Measurements from ENCODE around the gene EPS8L3.

DNA sequence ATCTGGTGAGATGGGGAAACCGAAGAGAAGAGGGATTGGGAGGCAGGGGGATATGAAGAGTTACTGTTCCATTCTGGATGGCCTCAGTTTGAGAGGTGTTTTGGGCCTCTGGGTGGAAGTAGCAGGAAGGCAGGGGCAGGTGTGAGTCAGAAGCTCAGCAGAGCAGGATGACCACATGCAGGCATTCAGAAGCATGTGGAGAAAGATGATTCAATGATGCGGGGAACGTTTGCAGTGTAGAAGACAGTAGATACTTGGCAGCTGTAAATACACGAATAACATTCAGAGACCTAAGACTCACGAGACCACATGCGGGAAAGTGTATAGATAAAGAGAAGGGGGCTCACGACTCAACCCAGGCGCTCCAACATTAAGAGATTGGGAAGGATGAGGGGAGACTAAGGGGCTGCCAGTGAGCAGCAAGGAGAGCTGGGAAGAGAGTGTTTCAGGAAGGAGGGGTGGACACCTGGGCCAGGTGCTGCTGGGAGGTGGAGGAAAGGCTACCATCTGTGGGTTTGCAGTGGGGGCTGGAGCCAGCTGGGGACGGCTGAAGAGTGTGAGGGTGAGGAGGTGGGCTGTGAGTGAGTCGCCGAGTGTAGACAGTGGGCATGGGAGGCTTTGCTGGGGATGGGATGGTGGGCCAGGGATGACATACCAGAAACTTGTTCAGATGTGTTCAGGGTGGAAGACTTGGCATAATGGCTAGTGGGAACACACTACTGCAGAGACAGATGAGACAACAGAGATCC, 5.8 kb upstream of the EPS8L3 start:
- TF ChIP-seq, protein P1, sequence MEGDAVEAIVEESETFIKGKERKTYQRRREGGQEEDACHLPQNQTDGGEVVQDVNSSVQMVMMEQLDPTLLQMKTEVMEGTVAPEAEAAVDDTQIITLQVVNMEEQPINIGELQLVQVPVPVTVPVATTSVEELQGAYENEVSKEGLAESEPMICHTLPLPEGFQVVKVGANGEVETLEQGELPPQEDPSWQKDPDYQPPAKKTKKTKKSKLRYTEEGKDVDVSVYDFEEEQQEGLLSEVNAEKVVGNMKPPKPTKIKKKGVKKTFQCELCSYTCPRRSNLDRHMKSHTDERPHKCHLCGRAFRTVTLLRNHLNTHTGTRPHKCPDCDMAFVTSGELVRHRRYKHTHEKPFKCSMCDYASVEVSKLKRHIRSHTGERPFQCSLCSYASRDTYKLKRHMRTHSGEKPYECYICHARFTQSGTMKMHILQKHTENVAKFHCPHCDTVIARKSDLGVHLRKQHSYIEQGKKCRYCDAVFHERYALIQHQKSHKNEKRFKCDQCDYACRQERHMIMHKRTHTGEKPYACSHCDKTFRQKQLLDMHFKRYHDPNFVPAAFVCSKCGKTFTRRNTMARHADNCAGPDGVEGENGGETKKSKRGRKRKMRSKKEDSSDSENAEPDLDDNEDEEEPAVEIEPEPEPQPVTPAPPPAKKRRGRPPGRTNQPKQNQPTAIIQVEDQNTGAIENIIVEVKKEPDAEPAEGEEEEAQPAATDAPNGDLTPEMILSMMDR (IDR thresholded peaks at IDR 0.05) = no peak
- no peak for TF ChIP-seq POLR2A (IDR thresholded peaks at IDR 0.05)

Measured in heart left ventricle (tissue), 13 donors.